ENCODE data around the gene CNKSR2.

CNKSR2 gene

GRCh38 chrX:21683941-21684340 lies 309.7 kb downstream of the CNKSR2 start:
- DNase-seq = no peak

- DNase-seq = peak; percentile 15
Observed at GRCh38 chrX:21691512-21692018, 317.3 kb downstream of the CNKSR2 start.

- no peak for DNase-seq
Observed at GRCh38 chrX:21698272-21698671, 324.1 kb downstream of the CNKSR2 start.

GRCh38 chrX:21699136-21699535 lies 324.9 kb downstream of the CNKSR2 start:
- no peak for DNase-seq

- no peak for DNase-seq
Observed at GRCh38 chrX:21700275-21700674, 326.1 kb downstream of the CNKSR2 start.

GRCh38 chrX:21700967-21701366 lies 326.7 kb downstream of the CNKSR2 start:
- DNase-seq = no peak

- no peak for DNase-seq
Observed at GRCh38 chrX:21702725-21703124, 328.5 kb downstream of the CNKSR2 start.

Measured in activated CD4-positive, alpha-beta T cell treated with anti-CD3 and anti-CD28 coated beads, Interleukin-2, amount 50 U/mL, for 16 hours (primary cell).